PC-9 (cell line): ENCODE data around the gene TNFAIP1.

Experiments
- CTCF ChIP-seq: fragments of 200-600 bp; sonication (generic); conservative IDR thresholded peaks from 2 replicates; pipeline ENCODE4 v1.6.1; 2017; ENCODE audit warnings: mixed run types, antibody characterized with exemption, mild to moderate bottlenecking, moderate library complexity
- EZH2 ChIP-seq: fragments of 200-600 bp; sonication (generic); IDR thresholded peaks from 2 replicates; pipeline ENCODE4 v1.8.0; 2017; ENCODE audit warnings: antibody characterized with exemption, low read depth

- no peak for TF ChIP-seq CTCF
- TF ChIP-seq EZH2: no peak
Measured at GRCh38 chr17:28295677-28296578, 39.6 kb upstream of the TNFAIP1 start.
